HG02642 (cell line): Measurements from ENCODE around the gene RBMS3.

Experiments used
- ATAC-seq: cut with Tn5 transposase; IDR thresholded peaks from one replicate; pipeline ENCODE4 v1.9.1; 2021; ENCODE audit warnings: mild to moderate bottlenecking; ENCODE audit not compliant: unreplicated experiment, poor library complexity

The RBMS3 gene

GRCh38 chr3:29694783-29695182 is 413.9 kb downstream of the RBMS3 start:
- no peak for ATAC-seq

- no peak for ATAC-seq
Measured at GRCh38 chr3:29695201-29695600, 414.3 kb downstream of the RBMS3 start.

GRCh38 chr3:29695643-29696198 is 414.9 kb downstream of the RBMS3 start:
- no peak for ATAC-seq

- no peak for ATAC-seq
Measured at GRCh38 chr3:29696311-29696710, 415.4 kb downstream of the RBMS3 start.

- no peak for ATAC-seq
Measured at GRCh38 chr3:29697989-29698388, 417.1 kb downstream of the RBMS3 start.

- no peak for ATAC-seq
Measured at GRCh38 chr3:29700256-29700655, 419.4 kb downstream of the RBMS3 start.

- ATAC-seq = no peak
Measured at GRCh38 chr3:29701326-29701983, 420.6 kb downstream of the RBMS3 start.

- no peak for ATAC-seq
Measured at GRCh38 chr3:29705906-29706844, 425.3 kb downstream of the RBMS3 start.

- no peak for ATAC-seq
Measured at GRCh38 chr3:29708884-29709283, 428.0 kb downstream of the RBMS3 start.

GRCh38 chr3:29711255-29711771 is 430.4 kb downstream of the RBMS3 start:
- no peak for ATAC-seq

- no peak for ATAC-seq
Measured at GRCh38 chr3:29716213-29716612, 435.3 kb downstream of the RBMS3 start.

GRCh38 chr3:29718661-29719065 is 437.8 kb downstream of the RBMS3 start:
- no peak for ATAC-seq

GRCh38 chr3:29720665-29721064 is 439.8 kb downstream of the RBMS3 start:
- no peak for ATAC-seq

GRCh38 chr3:29721789-29722188 is 440.9 kb downstream of the RBMS3 start:
- no peak for ATAC-seq

GRCh38 chr3:29731050-29731449 is 450.2 kb downstream of the RBMS3 start:
- ATAC-seq = no peak

- ATAC-seq = no peak
Measured at GRCh38 chr3:29741231-29741630, 460.4 kb downstream of the RBMS3 start.

GRCh38 chr3:29745232-29745870 is 464.5 kb downstream of the RBMS3 start:
- no peak for ATAC-seq

GRCh38 chr3:29746163-29746760 is 465.4 kb downstream of the RBMS3 start:
- no peak for ATAC-seq

GRCh38 chr3:29747991-29748390 is 467.1 kb downstream of the RBMS3 start:
- no peak for ATAC-seq

GRCh38 chr3:29751647-29752314 is 470.9 kb downstream of the RBMS3 start:
- ATAC-seq = no peak
